Temporal lobe (tissue), 2 donors: Measurements from ENCODE around the gene MYO5B. TPM values are rescaled to one million over a fixed set of nuclear protein-coding genes. Genes with fewer than 3 reads are reported as not detected.

ENCODE experiments used
- small RNA-seq: library from RNA; depleted of rRNA; stranded (forward); fragments of <200 nt; gene quantifications from one replicate; pipeline ENCODE3, GENCODE V24; 2014; ENCODE audit warnings: low replicate concordance
- total RNA-seq: library from RNA; depleted of rRNA; stranded (reverse); fragments of >200 nt; gene quantifications from one replicate; pipeline ENCODE4 v1.2.3, GENCODE V29; 2014

Gene MYO5B
- total RNA-seq, 1 donor from 2014 or later: 12.0 TPM

Small RNA genes lying within 50 kb of the gene (small RNA-seq; reads per million reads assigned to genes)
- gene RF00019: not detected
- not detected for gene RF00283
- not detected for gene RN7SL310P
- not detected for gene RNA5SP457
- not detected for gene SCARNA17

Other genes with a start within 250 kb of the MYO5B start
- 0.74 TPM for gene CFAP53, start 71.3 kb upstream of the MYO5B start, total RNA-seq
- gene MBD1, start 86.4 kb upstream of the MYO5B start, total RNA-seq: 40.3 TPM
- gene CXXC1, start 92.5 kb upstream of the MYO5B start, total RNA-seq: 29.5 TPM
- gene SKA1, start 179.9 kb upstream of the MYO5B start, total RNA-seq: 2.0 TPM